Upper lobe of left lung (tissue), 6 donors: ENCODE measurements around the gene PTPRD. TPM values are rescaled to one million over a fixed set of nuclear protein-coding genes. Genes with fewer than 3 reads are reported as not detected.

Experiments
- ATAC-seq, 2 donors: fragments of 200-7000 bp; cut with Tn5 transposase; one replicate each; pipeline ENCODE4 v1.9.1; 2022; ENCODE audit warnings: mild to moderate bottlenecking in 2 of 2, moderate library complexity in 2 of 2; ENCODE audit not compliant: low FRiP score in 2 of 2
- DNase-seq, 2 donors: peaks; one replicate each; pipeline ENCODE4 v3.0.0-alpha.2; 2019 to 2020
- H3K27ac ChIP-seq, 4 donors: fragments of 200-600 bp; sonication (generic); one replicate each; pipeline ENCODE4 v1.5.1; 2016 to 2019
- H3K27me3 ChIP-seq, 4 donors: fragments of 200-600 bp; sonication (generic); one replicate each; pipeline ENCODE4 v1.5.1; 2017 to 2019
- H3K36me3 ChIP-seq, 4 donors: fragments of 200-600 bp; sonication (generic); one replicate each; pipeline ENCODE4 v1.5.1; 2016 to 2019
- H3K4me1 ChIP-seq, 4 donors: fragments of 200-600 bp; sonication (generic); one replicate each; pipeline ENCODE4 v1.5.1; 2018 to 2019
- H3K4me3 ChIP-seq, 4 donors: fragments of 200-600 bp; sonication (generic); one replicate each; pipeline ENCODE4 v1.5.1; 2017 to 2019; ENCODE audit warnings: mild to moderate bottlenecking in 2 of 4, moderate library complexity in 1 of 4
- H3K9me3 ChIP-seq, 4 donors: fragments of 200-600 bp; sonication (generic); one replicate each; pipeline ENCODE4 v1.5.1; 2018 to 2019
- EP300 ChIP-seq, 4 donors: sonication (generic); formaldehyde crosslinking; IDR thresholded peaks; one replicate each; pipeline ENCODE4 v1.5.1; 2017; ENCODE audit warnings: antibody characterized with exemption in 4 of 4, control low read depth in 2 of 4
- POLR2A ChIP-seq, 4 donors: fragments of 450-650 bp; IDR thresholded peaks; one replicate each; pipeline ENCODE4 v1.5.1; 2016 to 2017; ENCODE audit warnings: antibody characterized with exemption in 4 of 4, mild to moderate bottlenecking in 2 of 4
- POLR2AphosphoS5 ChIP-seq, 2 donors: sonication (generic); formaldehyde crosslinking; IDR thresholded peaks; one replicate each; pipeline ENCODE4 v1.5.1; 2017; ENCODE audit warnings: antibody characterized with exemption in 2 of 2
- WGBS, 2 donors: methylation state at CpG; one replicate each; pipeline ENCODE4 v1.1.5; 2017 to 2018; 5-methylcytosine and 5-hydroxymethylcytosine counted together
- total RNA-seq, 6 donors: library from RNA; depleted of rRNA in 4 of 6; stranded (reverse); fragments of >200 nt in 4 of 6; gene quantifications; one replicate each; pipeline versions ENCODE4 v1.1.0 to v1.2.1, GENCODE V29; 2016 to 2021
- TF ChIP-seq, protein P1 (sequence below), 6 experiments: fragments of 450-650 bp in 4 of 6; fragments of 200-600 bp in 2 of 6; sonication (generic) in 2 of 6; IDR thresholded peaks; one replicate each; pipeline ENCODE4 v1.5.1; 2016 to 2019; ENCODE audit warnings: antibody characterized with exemption in 6 of 6
- donor health status: DM: no; HTN: no; CAD: no; lungs with moderate emphysema.
- donor health status: DM: no; HTN: yes; CAD: no; lungs with severe emphysema.

Gene PTPRD
- total RNA-seq, 6 donors from 2014 or later: 7.4 to 46.1 (median 14.5) TPM

DNA sequence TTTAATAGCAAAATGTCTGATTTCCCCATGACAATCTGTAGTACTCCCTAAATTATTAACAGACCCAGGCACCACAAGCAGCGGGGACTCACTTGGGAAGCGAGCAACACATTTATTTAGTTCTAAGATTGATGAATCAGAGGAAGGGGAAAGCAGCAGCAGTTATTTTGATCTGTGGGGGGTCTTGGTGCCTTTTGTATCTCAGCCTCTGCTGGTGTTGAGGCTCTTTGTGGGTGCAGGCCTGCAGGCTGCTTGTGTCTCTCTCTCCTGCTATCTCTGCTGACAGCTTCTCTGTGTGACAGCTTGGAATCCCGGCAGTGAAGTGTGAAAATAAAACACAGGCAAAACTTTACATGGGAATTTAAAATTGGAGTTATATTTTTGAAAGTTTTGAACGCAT, 1935.1 kb downstream of the PTPRD start:
- Histone ChIP-seq H3K4me1 (no peaks in the 10 kb centered on the region), H3K27me3 (no peaks in the 10 kb centered on the region), H3K4me3 (no peak overlapping the region), H3K36me3 (no peaks in the 10 kb centered on the region), H3K9me3 (no peaks in the 10 kb centered on the region), H3K27ac (no peak overlapping the region)
- WGBS, 2 donors: 67 to 72% methylated on average over 4 of the region's 4 CpGs
- TF ChIP-seq, protein P1, sequence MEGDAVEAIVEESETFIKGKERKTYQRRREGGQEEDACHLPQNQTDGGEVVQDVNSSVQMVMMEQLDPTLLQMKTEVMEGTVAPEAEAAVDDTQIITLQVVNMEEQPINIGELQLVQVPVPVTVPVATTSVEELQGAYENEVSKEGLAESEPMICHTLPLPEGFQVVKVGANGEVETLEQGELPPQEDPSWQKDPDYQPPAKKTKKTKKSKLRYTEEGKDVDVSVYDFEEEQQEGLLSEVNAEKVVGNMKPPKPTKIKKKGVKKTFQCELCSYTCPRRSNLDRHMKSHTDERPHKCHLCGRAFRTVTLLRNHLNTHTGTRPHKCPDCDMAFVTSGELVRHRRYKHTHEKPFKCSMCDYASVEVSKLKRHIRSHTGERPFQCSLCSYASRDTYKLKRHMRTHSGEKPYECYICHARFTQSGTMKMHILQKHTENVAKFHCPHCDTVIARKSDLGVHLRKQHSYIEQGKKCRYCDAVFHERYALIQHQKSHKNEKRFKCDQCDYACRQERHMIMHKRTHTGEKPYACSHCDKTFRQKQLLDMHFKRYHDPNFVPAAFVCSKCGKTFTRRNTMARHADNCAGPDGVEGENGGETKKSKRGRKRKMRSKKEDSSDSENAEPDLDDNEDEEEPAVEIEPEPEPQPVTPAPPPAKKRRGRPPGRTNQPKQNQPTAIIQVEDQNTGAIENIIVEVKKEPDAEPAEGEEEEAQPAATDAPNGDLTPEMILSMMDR (IDR thresholded peaks at IDR 0.05): no peak
- TF ChIP-seq POLR2A (IDR thresholded peaks at IDR 0.05) (no peak), POLR2AphosphoS5 (IDR thresholded peaks at IDR 0.05) (no peak), EP300 (IDR thresholded peaks at IDR 0.05) (no peak)
- ATAC-seq (no peak), DNase-seq (no peak)

DNA sequence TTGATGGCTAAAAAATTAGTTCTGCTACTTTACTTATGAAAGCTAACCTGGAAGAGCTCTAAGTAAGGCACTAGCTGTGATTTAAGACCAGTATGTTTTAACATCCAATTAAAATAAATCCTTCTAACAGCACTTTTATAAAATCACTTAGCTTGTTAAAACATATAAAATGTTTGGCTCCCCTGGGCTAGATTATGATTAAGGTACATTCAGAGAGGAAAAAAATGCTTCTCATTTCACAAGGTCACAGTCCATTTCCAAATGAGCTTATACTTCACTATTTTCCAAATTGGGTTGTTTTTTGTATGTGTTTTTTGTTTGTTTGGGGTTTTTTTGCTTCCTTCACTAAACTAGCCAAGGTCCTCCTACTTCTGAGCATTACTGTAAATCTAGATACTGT, 1938.3 kb downstream of the PTPRD start:
- Histone ChIP-seq H3K4me3 (no peak overlapping the region), H3K27me3 (no peaks in the 10 kb centered on the region), H3K36me3 (no peaks in the 10 kb centered on the region), H3K27ac (no peak overlapping the region), H3K9me3 (no peaks in the 10 kb centered on the region), H3K4me1 (no peaks in the 10 kb centered on the region)
- no peak for DNase-seq
- ATAC-seq: no peak
- no peak for TF ChIP-seq EP300 (IDR thresholded peaks at IDR 0.05)
- no peak for TF ChIP-seq POLR2AphosphoS5 (IDR thresholded peaks at IDR 0.05)
- no peak for TF ChIP-seq POLR2A (IDR thresholded peaks at IDR 0.05)
- TF ChIP-seq, protein P1 (IDR thresholded peaks at IDR 0.05): no peak

DNA sequence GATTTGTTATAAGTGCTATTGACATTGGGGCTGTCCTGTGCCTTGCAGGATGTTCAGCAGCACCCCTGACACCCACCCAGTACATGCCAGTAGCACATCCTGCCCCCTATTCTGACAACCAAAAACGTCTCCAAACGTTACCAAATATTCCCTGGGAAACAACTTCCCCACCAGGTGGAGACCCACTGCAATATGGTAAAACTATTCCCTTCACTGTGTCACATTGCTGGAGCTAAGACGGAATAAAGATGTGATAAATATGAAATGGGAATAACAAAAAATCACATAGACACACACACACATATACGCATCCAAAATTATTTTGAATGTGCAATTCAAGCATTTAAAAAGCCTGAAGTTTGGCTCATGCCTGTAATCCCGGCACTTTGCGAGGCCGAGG, 1939.0 kb downstream of the PTPRD start:
- no peak for ATAC-seq
- Histone ChIP-seq H3K27me3 (no peaks in the 10 kb centered on the region), H3K36me3 (no peaks in the 10 kb centered on the region), H3K9me3 (no peaks in the 10 kb centered on the region), H3K4me3 (no peak overlapping the region), H3K27ac (no peak overlapping the region), H3K4me1 (no peaks in the 10 kb centered on the region)
- no peak for DNase-seq
- TF ChIP-seq POLR2A (IDR thresholded peaks at IDR 0.05): no peak
- TF ChIP-seq EP300 (IDR thresholded peaks at IDR 0.05): no peak
- TF ChIP-seq, protein P1 (IDR thresholded peaks at IDR 0.05): no peak
- no peak for TF ChIP-seq POLR2AphosphoS5 (IDR thresholded peaks at IDR 0.05)
- WGBS, 2 donors: 77 to 81% methylated on average over 6 to 7 of the region's 7 CpGs

DNA sequence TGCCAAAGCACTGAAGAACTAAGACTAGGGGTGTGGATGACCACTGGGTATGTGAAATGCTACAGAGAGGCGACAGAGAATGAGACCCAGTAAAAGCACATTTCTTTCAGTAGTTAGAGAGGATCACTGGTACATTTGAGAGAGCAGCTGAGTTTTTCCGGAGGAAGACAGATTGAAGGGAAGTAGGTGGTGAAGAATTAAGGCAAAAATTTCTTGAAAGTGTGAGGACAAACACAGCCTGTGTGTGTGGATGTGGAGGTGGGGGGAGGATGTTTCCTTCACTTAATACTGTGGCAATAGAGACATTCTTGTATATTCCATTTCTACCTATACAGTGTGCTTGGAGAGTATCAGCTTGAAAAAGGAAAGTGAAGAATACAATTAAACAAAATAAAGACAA, 1942.1 kb downstream of the PTPRD start:
- Histone ChIP-seq H3K4me3 (no peak overlapping the region), H3K4me1 (no peaks in the 10 kb centered on the region), H3K27me3 (no peaks in the 10 kb centered on the region), H3K9me3 (no peaks in the 10 kb centered on the region), H3K27ac (no peak overlapping the region), H3K36me3 (no peaks in the 10 kb centered on the region)
- TF ChIP-seq POLR2AphosphoS5 (IDR thresholded peaks at IDR 0.05) (no peak), POLR2A (IDR thresholded peaks at IDR 0.05) (no peak), EP300 (IDR thresholded peaks at IDR 0.05) (no peak)
- TF ChIP-seq, protein P1 (IDR thresholded peaks at IDR 0.05): no peak
- no peak for ATAC-seq
- 84% methylated on average over 2 of the region's 2 CpGs for WGBS, 2 donors
- no peak for DNase-seq

DNA sequence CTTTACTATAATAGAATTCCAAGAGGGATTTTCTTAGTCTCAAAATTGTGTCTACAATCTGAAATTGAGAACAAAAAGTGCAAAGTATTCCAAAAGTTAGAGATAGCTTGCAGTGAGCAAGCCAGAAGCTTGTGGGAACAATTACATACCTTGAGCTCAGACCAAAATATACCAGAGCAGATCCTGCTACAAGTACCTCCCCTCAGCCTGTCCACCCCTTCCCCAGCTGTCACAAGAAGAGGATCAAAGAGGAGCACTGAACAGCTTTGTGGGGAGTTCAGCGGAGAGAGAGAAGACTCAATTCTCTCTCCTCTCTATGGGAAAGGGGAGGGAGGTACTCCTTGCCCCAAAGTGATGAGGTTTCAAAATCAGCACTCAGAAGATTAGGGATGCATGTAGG, 1944.1 kb downstream of the PTPRD start:
- WGBS, 2 donors: 95 to 100% methylated on average over 1 of the region's 1 CpG
- TF ChIP-seq POLR2AphosphoS5 (IDR thresholded peaks at IDR 0.05): no peak
- TF ChIP-seq POLR2A (IDR thresholded peaks at IDR 0.05): no peak
- TF ChIP-seq, protein P1 (IDR thresholded peaks at IDR 0.05): no peak
- no peak for TF ChIP-seq EP300 (IDR thresholded peaks at IDR 0.05)
- ATAC-seq: no peak

More for the DNA sequence above, 1944.1 kb downstream of the PTPRD start:
- Histone ChIP-seq H3K27ac (no peak overlapping the region), H3K36me3 (no peaks in the 10 kb centered on the region), H3K9me3 (no peaks in the 10 kb centered on the region), H3K4me3 (no peak overlapping the region), H3K4me1 (no peaks in the 10 kb centered on the region), H3K27me3 (no peaks in the 10 kb centered on the region)
- no peak for DNase-seq
